Spleen (tissue), 7 donors: ENCODE data around the gene PILRB.

ENCODE experiments used
- POLR2AphosphoS5 ChIP-seq, 3 donors: sonication (generic); formaldehyde crosslinking; IDR thresholded peaks; one replicate each; pipeline ENCODE4 v1.5.1; 2017; ENCODE audit warnings: antibody characterized with exemption in 3 of 3
- TF ChIP-seq, protein P1 (sequence below), 11 experiments: fragments of 200-600 bp in 7 of 11; fragments of 450-650 bp in 4 of 11; sonication (generic) in 4 of 11; IDR thresholded peaks in 8 of 11; conservative IDR thresholded peaks in 3 of 11; 1 replicate in 7 of 11; 2 replicates in 4 of 11; pipeline versions ENCODE4 v1.4.0 to v1.8.0; 2016 to 2021; ENCODE audit warnings: antibody characterized with exemption in 11 of 11, inconsistent platforms in 4 of 11, mild to moderate bottlenecking in 1 of 11
- donor health status: DM: no; HTN: no; CAD: no; lungs with moderate emphysema.
- donor health status: DM: no; HTN: no; CAD: no.
- donor health status: DM: no; HTN: no; CAD: no.

DNA sequence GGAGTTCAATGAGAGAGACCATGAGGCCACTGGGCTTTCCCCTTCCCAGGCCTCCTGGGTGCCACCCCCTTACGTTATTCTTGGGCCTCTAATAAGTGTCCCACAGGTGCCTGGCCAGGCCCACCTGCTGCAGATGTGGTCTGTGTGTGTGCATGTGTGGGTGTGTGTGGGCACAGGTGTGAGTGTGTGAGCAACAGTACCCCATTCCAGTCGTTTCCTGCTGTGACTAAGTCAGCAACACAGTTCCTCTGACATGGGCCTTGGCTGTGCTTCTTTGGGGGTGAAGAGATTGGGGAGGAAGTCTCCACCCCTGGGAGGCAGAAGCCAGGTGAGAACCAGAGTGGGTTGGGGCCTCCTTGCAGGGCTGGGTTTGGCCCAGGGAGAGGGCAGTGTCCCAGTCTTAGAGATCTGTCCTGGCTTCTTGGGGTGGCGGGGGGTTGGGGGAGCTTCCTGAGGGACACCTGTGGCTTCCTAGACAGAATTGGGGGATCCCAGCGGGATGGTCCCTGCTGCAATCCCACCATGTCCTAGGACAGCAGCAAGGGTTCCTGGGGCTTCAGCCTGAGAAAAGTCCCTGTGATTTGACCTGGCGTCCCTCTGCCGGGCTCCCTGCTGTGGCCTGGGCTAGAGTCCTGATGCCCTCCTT is 4.1 kb upstream of the PILRB start:
- TF ChIP-seq POLR2AphosphoS5 (IDR thresholded peaks at IDR 0.05): peak in 2 of 3 donors; percentile 44 to 54
- TF ChIP-seq, protein P1, sequence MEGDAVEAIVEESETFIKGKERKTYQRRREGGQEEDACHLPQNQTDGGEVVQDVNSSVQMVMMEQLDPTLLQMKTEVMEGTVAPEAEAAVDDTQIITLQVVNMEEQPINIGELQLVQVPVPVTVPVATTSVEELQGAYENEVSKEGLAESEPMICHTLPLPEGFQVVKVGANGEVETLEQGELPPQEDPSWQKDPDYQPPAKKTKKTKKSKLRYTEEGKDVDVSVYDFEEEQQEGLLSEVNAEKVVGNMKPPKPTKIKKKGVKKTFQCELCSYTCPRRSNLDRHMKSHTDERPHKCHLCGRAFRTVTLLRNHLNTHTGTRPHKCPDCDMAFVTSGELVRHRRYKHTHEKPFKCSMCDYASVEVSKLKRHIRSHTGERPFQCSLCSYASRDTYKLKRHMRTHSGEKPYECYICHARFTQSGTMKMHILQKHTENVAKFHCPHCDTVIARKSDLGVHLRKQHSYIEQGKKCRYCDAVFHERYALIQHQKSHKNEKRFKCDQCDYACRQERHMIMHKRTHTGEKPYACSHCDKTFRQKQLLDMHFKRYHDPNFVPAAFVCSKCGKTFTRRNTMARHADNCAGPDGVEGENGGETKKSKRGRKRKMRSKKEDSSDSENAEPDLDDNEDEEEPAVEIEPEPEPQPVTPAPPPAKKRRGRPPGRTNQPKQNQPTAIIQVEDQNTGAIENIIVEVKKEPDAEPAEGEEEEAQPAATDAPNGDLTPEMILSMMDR (IDR thresholded peaks at IDR 0.05 in 8 of 11, conservative IDR thresholded peaks at IDR 0.05 in 3 of 11): no peak
